ENCODE data around the gene AKAP13.
"Not testable (repeated sequence)": the region's sequence is repeated elsewhere in the genome, so short reads cannot be mapped to it uniquely, and the experiment has no call there.

Gene AKAP13

GRCh38 chr15:85380217-85380811, at the start of gene AKAP13:
TSS of gene AKAP13 (plus strand) at chr15:85380603. CDS start at chr15:85485721, 105,118 bp downstream.
- DNase-seq: peak; percentile 78

GRCh38 chr15:85330901-85331588, 49.4 kb upstream of the AKAP13 start:
- no peak for DNase-seq

GRCh38 chr15:85331655-85332285, 48.6 kb upstream of the AKAP13 start:
- DNase-seq: no peak

- DNase-seq: no peak
Observed at GRCh38 chr15:85333132-85333831, 47.1 kb upstream of the AKAP13 start.

- no peak for DNase-seq
Observed at GRCh38 chr15:85334241-85334640, 46.2 kb upstream of the AKAP13 start.

GRCh38 chr15:85335193-85335942, 45.0 kb upstream of the AKAP13 start:
- DNase-seq: no peak

- no peak for DNase-seq
Observed at GRCh38 chr15:85336880-85337279, 43.5 kb upstream of the AKAP13 start.

- DNase-seq: no peak
Observed at GRCh38 chr15:85337425-85338074, 42.9 kb upstream of the AKAP13 start.

GRCh38 chr15:85340321-85340665, 40.1 kb upstream of the AKAP13 start:
- DNase-seq: no peak

GRCh38 chr15:85340852-85341251, 39.6 kb upstream of the AKAP13 start:
- no peak for DNase-seq

- DNase-seq: not testable (repeated sequence)
Observed at GRCh38 chr15:85342163-85342562, 38.2 kb upstream of the AKAP13 start.

- DNase-seq: not testable (repeated sequence)
Observed at GRCh38 chr15:85343443-85343842, 37.0 kb upstream of the AKAP13 start.

- DNase-seq: not testable (repeated sequence)
Observed at GRCh38 chr15:85344241-85344640, 36.2 kb upstream of the AKAP13 start.

GRCh38 chr15:85344653-85345114, 35.7 kb upstream of the AKAP13 start:
- not testable (repeated sequence) for DNase-seq

- DNase-seq: not testable (repeated sequence)
Observed at GRCh38 chr15:85345196-85345918, 35.0 kb upstream of the AKAP13 start.

GRCh38 chr15:85346462-85347084, 33.8 kb upstream of the AKAP13 start:
- not testable (repeated sequence) for DNase-seq

- not testable (repeated sequence) for DNase-seq
Observed at GRCh38 chr15:85347264-85348047, 32.9 kb upstream of the AKAP13 start.

GRCh38 chr15:85348048-85348766, 32.2 kb upstream of the AKAP13 start:
- not testable (repeated sequence) for DNase-seq

GRCh38 chr15:85349062-85349461, 31.3 kb upstream of the AKAP13 start:
- not testable (repeated sequence) for DNase-seq

All from SIG-M5 (cell line).